Endothelial cell of umbilical vein (primary cell): ENCODE results near the gene LEP. TPM values are rescaled to one million over a fixed set of nuclear protein-coding genes. Genes with fewer than 3 reads are reported as not detected.

Experiments used
- BruUV-seq: library from RNA; stranded (reverse); fragments of 400-500 nt; replicated peaks from 2 replicates; lab custom pipeline; 2021; lab: Mats Ljungman, UMichigan
- CTCF ChIA-PET: fragments of 300-600, 350-600 bp; sonication (Branson Sonifier 250); formaldehyde crosslinking; loops from one replicate; lab custom pipeline; 2021; ENCODE audit warnings: antibody characterized with exemption, inconsistent platforms; lab: Charles Lee
- POLR2A ChIA-PET: fragments of 300-600, 350-600 bp; sonication (Branson Sonifier 250); formaldehyde crosslinking; loops from one replicate; lab custom pipeline; 2021; ENCODE audit warnings: antibody characterized with exemption, inconsistent platforms; lab: Charles Lee
- DNase-seq: peaks from one replicate; pipeline ENCODE4 v3.0.0-alpha.2; 2011; ENCODE audit warnings: low read depth, low spot score
- FAIRE-seq: peaks from 2 replicates; lab custom pipeline; 2011; peaks lifted over from hg19 to GRCh38; lab: Jason Lieb, UNC
- H2AFZ ChIP-seq: 2 replicates; pipeline ENCODE4 v1.6.0; 2012; ENCODE audit warnings: low read depth, low read length, control low read depth, inconsistent platforms
- H3K27ac ChIP-seq: 2 replicates; pipeline ENCODE4 v1.5.1; 2011; ENCODE audit warnings: low read depth, mild to moderate bottlenecking, control low read depth, low read length, moderate library complexity; ENCODE audit not compliant: insufficient read depth
- H3K27me3 ChIP-seq, 2 experiments: 2 replicates each; pipeline versions ENCODE4 v1.6.0 to v1.6.1; 2011; ENCODE audit warnings: low read length in 2 of 2, mixed read lengths in 1 of 2; ENCODE audit not compliant: control insufficient read depth in 2 of 2, insufficient read depth in 2 of 2
- H3K36me3 ChIP-seq, 2 experiments: 2 replicates in 1 of 2; 3 replicates in 1 of 2; pipeline ENCODE4 v1.5.1; 2011; ENCODE audit warnings: low read length in 2 of 2, mild to moderate bottlenecking in 1 of 2, moderate library complexity in 1 of 2; ENCODE audit not compliant: control insufficient read depth in 2 of 2, insufficient read depth in 2 of 2; ENCODE audit errors: extremely low read depth in 1 of 2
- H3K4me1 ChIP-seq: 3 replicates; pipeline ENCODE4 v1.5.1; 2011; ENCODE audit warnings: mild to moderate bottlenecking, low read length; ENCODE audit not compliant: control insufficient read depth, insufficient read depth; ENCODE audit errors: extremely low read depth
- H3K4me2 ChIP-seq: 2 replicates; pipeline ENCODE4 v1.6.1; 2011; ENCODE audit warnings: low read length, control low read depth, mixed read lengths; ENCODE audit not compliant: insufficient read depth
- H3K4me3 ChIP-seq, 3 experiments: fragments of 200-600 bp in 1 of 3; sonication (generic), shearing (Covaris generic) in 1 of 3; replicated peaks in 1 of 3; 2 replicates each; pipeline ENCODE4 v1.5.1; 2011 to 2016; ENCODE audit warnings: control low read depth in 3 of 3, low read length in 3 of 3, mild to moderate bottlenecking in 2 of 3, inconsistent platforms in 1 of 3, low read depth in 1 of 3, moderate library complexity in 1 of 3; ENCODE audit not compliant: insufficient read depth in 1 of 3
- H3K79me2 ChIP-seq: 2 replicates; pipeline ENCODE4 v1.6.0; 2012; ENCODE audit warnings: low read length, inconsistent platforms; ENCODE audit not compliant: control insufficient read depth, insufficient read depth
- H3K9ac ChIP-seq: replicated peaks from 2 replicates; pipeline ENCODE3; 2011; ENCODE audit warnings: low read length, control low read depth; ENCODE audit not compliant: insufficient read depth; ENCODE audit errors: extremely low read depth
- H3K9me1 ChIP-seq: replicated peaks from 3 replicates; pipeline ENCODE4 v1.6.0; 2011; ENCODE audit warnings: mild to moderate bottlenecking, low read length; ENCODE audit not compliant: control insufficient read depth, insufficient read depth; ENCODE audit errors: extremely low read depth
- H3K9me3 ChIP-seq: replicated peaks from 2 replicates; pipeline ENCODE4 v1.5.1; 2012; ENCODE audit warnings: low read length, inconsistent platforms; ENCODE audit not compliant: control insufficient read depth, insufficient read depth
- H4K20me1 ChIP-seq: replicated peaks from 2 replicates; pipeline ENCODE3; 2011; ENCODE audit warnings: mild to moderate bottlenecking, low read length; ENCODE audit not compliant: control insufficient read depth, insufficient read depth; ENCODE audit errors: extremely low read depth
- EZH2 ChIP-seq: IDR thresholded peaks from 2 replicates; pipeline ENCODE4 v1.6.1; 2012; ENCODE audit warnings: borderline replicate concordance, low read depth, mild to moderate bottlenecking, moderate library complexity, low read length, inconsistent platforms; ENCODE audit not compliant: severe bottlenecking
- FOS ChIP-seq: IDR thresholded peaks from 2 replicates; pipeline ENCODE4 v1.6.1; 2011; ENCODE audit warnings: mild to moderate bottlenecking, low read length, moderate library complexity, borderline replicate concordance; ENCODE audit not compliant: insufficient read depth
- GATA2 ChIP-seq: IDR thresholded peaks from 2 replicates; pipeline ENCODE4 v1.7.0; 2011; ENCODE audit warnings: low read depth, mild to moderate bottlenecking, moderate library complexity, mixed read lengths, low read length; ENCODE audit not compliant: insufficient read length, insufficient read depth
- JUN ChIP-seq: IDR thresholded peaks from 2 replicates; pipeline ENCODE4 v1.6.1; 2011; ENCODE audit warnings: borderline replicate concordance, low read depth; ENCODE audit not compliant: insufficient read length, insufficient read depth
- MYC ChIP-seq: IDR thresholded peaks from one replicate; pipeline ENCODE4 v1.6.1; 2011; ENCODE audit warnings: mild to moderate bottlenecking, low read depth, low read length
- POLR2A ChIP-seq: IDR thresholded peaks from 2 replicates; pipeline ENCODE4 v1.6.1; 2012; ENCODE audit warnings: low read depth, mild to moderate bottlenecking, control low read depth, low read length
- POLR2AphosphoS5 ChIP-seq: IDR thresholded peaks from 2 replicates; pipeline ENCODE4 v1.6.1; 2012; ENCODE audit warnings: low read depth, mild to moderate bottlenecking, control low read depth, low read length, moderate library complexity; ENCODE audit not compliant: insufficient read depth
- dilution Hi-C: fragments of 300-500 bp; cut with MboI; formaldehyde crosslinking; loops from one replicate; pipeline ENCODE4 v1.15.0; 2019; ENCODE audit warnings: low sequenced_read_pairs; ENCODE audit not compliant: extremely low pct_ligation_motif_present
- intact Hi-C: fragments of 100-400 bp; cut with micrococcal nuclease; formaldehyde crosslinking; loops from one replicate; pipeline ENCODE4 v1.10.0; 2022
- polyA plus RNA-seq, 4 experiments: library from polyadenylated mRNA; depleted of rRNA in 3 of 4; stranded (reverse) in 3 of 4; unstranded in 1 of 4; fragments of >200 nt; gene quantifications; 2 replicates each; pipeline versions ENCODE4 v1.2.1 to v1.2.3, GENCODE V29; 2011 to 2012; ENCODE audit warnings: missing spikeins in 1 of 4
- total RNA-seq: library from RNA; stranded (reverse); gene quantifications from 2 replicates; pipeline ENCODE4 v1.2.3, GENCODE V29; 2021
- TF ChIP-seq, protein P1 (sequence below), 2 donors: IDR thresholded peaks; 1 replicate in 1 of 2; 2 replicates in 1 of 2; pipeline ENCODE4 v1.5.1; 2011; ENCODE audit warnings: low read length in 2 of 2, mild to moderate bottlenecking in 2 of 2, moderate library complexity in 2 of 2, control low read depth in 1 of 2, inconsistent platforms in 1 of 2, low read depth in 1 of 2; ENCODE audit not compliant: insufficient read depth in 1 of 2; ENCODE audit errors: extremely low read depth in 1 of 2
- TF ChIP-seq, protein P2 (sequence below): IDR thresholded peaks from 2 replicates; pipeline ENCODE4 v1.6.1; 2011; ENCODE audit not compliant: insufficient read depth, insufficient read length

The LEP gene
- total and polyA plus RNA-seq, 2 donors (not counting 3 experiments of a cell fraction or from before 2014, with no cell fraction given), result not detected

DNA sequence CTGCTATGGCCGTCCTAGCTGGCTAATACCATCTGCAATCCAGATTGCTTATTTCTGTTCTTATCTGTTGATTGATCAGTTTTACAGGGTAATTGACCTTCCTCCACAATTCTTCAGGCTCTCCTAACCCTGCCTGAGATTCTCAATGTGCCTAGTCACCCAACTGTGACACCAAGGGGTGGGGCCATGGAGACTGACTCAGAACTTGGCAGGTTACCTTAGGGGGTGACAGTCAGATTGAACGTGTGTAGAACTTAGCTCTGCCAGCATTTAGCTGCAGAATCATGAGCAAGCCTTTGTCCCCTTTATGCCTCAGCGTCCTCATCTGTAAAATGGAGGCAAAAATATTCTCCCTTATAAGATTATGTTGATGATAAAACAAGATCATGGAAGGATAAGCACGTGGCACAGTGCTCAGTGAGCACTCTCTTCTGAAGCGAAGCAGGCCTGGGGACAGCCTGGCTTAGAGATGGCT is 19.1 kb upstream of the LEP start:
- Histone ChIP-seq H4K20me1 (no peaks in the 10 kb centered on the region), H3K27me3 (peaks cover 18 to 29% of the 10 kb centered on the region in 2 experiments), H3K79me2 (no peaks in the 10 kb centered on the region), H3K9me1 (no peaks in the 10 kb centered on the region), H3K9me3 (no peaks in the 10 kb centered on the region), H3K9ac (no peak overlapping the region), H3K4me1 (no peaks in the 10 kb centered on the region), H2AFZ (no peak overlapping the region), H3K27ac (no peak overlapping the region), H3K4me2 (no peak overlapping the region), H3K36me3 (no peaks in the 10 kb centered on the region), H3K4me3 (no peak overlapping the region)
- TF ChIP-seq, protein P1, sequence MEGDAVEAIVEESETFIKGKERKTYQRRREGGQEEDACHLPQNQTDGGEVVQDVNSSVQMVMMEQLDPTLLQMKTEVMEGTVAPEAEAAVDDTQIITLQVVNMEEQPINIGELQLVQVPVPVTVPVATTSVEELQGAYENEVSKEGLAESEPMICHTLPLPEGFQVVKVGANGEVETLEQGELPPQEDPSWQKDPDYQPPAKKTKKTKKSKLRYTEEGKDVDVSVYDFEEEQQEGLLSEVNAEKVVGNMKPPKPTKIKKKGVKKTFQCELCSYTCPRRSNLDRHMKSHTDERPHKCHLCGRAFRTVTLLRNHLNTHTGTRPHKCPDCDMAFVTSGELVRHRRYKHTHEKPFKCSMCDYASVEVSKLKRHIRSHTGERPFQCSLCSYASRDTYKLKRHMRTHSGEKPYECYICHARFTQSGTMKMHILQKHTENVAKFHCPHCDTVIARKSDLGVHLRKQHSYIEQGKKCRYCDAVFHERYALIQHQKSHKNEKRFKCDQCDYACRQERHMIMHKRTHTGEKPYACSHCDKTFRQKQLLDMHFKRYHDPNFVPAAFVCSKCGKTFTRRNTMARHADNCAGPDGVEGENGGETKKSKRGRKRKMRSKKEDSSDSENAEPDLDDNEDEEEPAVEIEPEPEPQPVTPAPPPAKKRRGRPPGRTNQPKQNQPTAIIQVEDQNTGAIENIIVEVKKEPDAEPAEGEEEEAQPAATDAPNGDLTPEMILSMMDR (IDR thresholded peaks at IDR 0.05; ENCODE audit: extremely low read depth in 1 of 2, insufficient read depth in 1 of 2, low read depth in 1 of 2, low read length in 2 of 2), result no peak
- TF ChIP-seq FOS, result no peak
- TF ChIP-seq MYC, result no peak
- TF ChIP-seq EZH2, result no peak
- no peak for TF ChIP-seq GATA2
- TF ChIP-seq JUN, result no peak
- no peak for TF ChIP-seq POLR2A
- TF ChIP-seq, protein P2, sequence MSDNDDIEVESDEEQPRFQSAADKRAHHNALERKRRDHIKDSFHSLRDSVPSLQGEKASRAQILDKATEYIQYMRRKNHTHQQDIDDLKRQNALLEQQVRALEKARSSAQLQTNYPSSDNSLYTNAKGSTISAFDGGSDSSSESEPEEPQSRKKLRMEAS, result no peak
- no peak for TF ChIP-seq POLR2AphosphoS5
- no TSS peak for BruUV-seq
- intact Hi-C loops (no loop called here), dilution Hi-C loops (loop anchor here (25.0 kb wide), 1 partner anchor 510 kb away; no protein-coding TSS in a partner anchor)
- no peak for DNase-seq
- no peak for FAIRE-seq
- ChIA-PET CTCF (interaction anchor here (0.9 to 4.5 kb wide), 4 partner anchors 12 to 1419 kb away, joined by 3 to 34 read pairs (median 4); no protein-coding TSS in a partner anchor), POLR2A (no interaction called here)
